Naive thymus-derived CD4-positive, alpha-beta T cell (primary cell): ENCODE data around the gene DCTN4. TPM values are rescaled to one million over a fixed set of nuclear protein-coding genes. Genes with fewer than 3 reads are reported as not detected.

Experiments
- ATAC-seq: fragments of 150-1000 bp; cut with Tn5 transposase; 2 replicates; pipeline ENCODE4 v1.10.0; 2021; ENCODE audit warnings: mild to moderate bottlenecking, moderate library complexity
- CTCF ChIA-PET: fragments of 350-600 bp; sonication (Branson Sonifier 250); formaldehyde crosslinking; loops from one replicate; lab custom pipeline; 2021; ENCODE audit warnings: antibody characterized with exemption; lab: Charles Lee
- POLR2A ChIA-PET: fragments of 350-600 bp; sonication (Branson Sonifier 250); formaldehyde crosslinking; loops from one replicate; lab custom pipeline; 2021; ENCODE audit warnings: antibody characterized with exemption, inconsistent platforms; lab: Charles Lee
- DNase-seq, 9 donors: peaks; one replicate each; pipeline versions ENCODE4 v3.0.0 to v3.0.0-alpha.2; 2020 to 2022; ENCODE audit warnings: mixed read lengths in 1 of 9
- H3K27ac ChIP-seq: one replicate; pipeline ENCODE4 v1.7.0; 2013; ENCODE audit warnings: mild to moderate bottlenecking, low read depth, low read length, moderate library complexity
- H3K27me3 ChIP-seq, 2 donors: one replicate each; pipeline ENCODE4 v1.7.0; 2013; ENCODE audit warnings: low read length in 2 of 2, mild to moderate bottlenecking in 2 of 2, moderate library complexity in 2 of 2; ENCODE audit not compliant: control insufficient read depth in 2 of 2, insufficient read depth in 2 of 2
- H3K36me3 ChIP-seq, 3 experiments: 1 replicate in 2 of 3; 2 replicates in 1 of 3; pipeline ENCODE4 v1.7.0; 2013; ENCODE audit warnings: low read length in 3 of 3, mild to moderate bottlenecking in 3 of 3, moderate library complexity in 1 of 3; ENCODE audit not compliant: insufficient read depth in 3 of 3, control insufficient read depth in 2 of 3
- H3K4me1 ChIP-seq, 2 donors: one replicate each; pipeline ENCODE4 v1.7.0; 2013; ENCODE audit warnings: low read length in 2 of 2, mild to moderate bottlenecking in 2 of 2, moderate library complexity in 1 of 2; ENCODE audit not compliant: control insufficient read depth in 2 of 2, insufficient read depth in 2 of 2
- H3K4me3 ChIP-seq: 2 replicates; pipeline ENCODE4 v1.7.0; 2013; ENCODE audit warnings: mild to moderate bottlenecking, low read length
- H3K9me3 ChIP-seq, 3 experiments: 1 replicate in 2 of 3; 2 replicates in 1 of 3; pipeline ENCODE4 v1.7.0; 2013; ENCODE audit warnings: low read length in 3 of 3; ENCODE audit not compliant: control insufficient read depth in 2 of 3
- H3K27ac Mint-ChIP-seq, 9 donors: one replicate each; pipeline ENCODE4 v1.8.0; 2020 to 2022; ENCODE audit warnings: mixed read lengths in 9 of 9, mild to moderate bottlenecking in 8 of 9, moderate library complexity in 5 of 9, inconsistent platforms in 2 of 9
- H3K27me3 Mint-ChIP-seq, 5 donors: one replicate each; pipeline ENCODE4 v1.8.0; 2021 to 2022; ENCODE audit warnings: mixed read lengths in 5 of 5, mild to moderate bottlenecking in 1 of 5
- H3K36me3 Mint-ChIP-seq, 5 donors: one replicate each; pipeline ENCODE4 v1.8.0; 2020 to 2022; ENCODE audit warnings: mixed read lengths in 5 of 5, mild to moderate bottlenecking in 3 of 5, inconsistent platforms in 1 of 5
- H3K4me1 Mint-ChIP-seq, 7 donors: one replicate each; pipeline ENCODE4 v1.8.0; 2020 to 2022; ENCODE audit warnings: mixed read lengths in 7 of 7, mild to moderate bottlenecking in 3 of 7, inconsistent platforms in 1 of 7
- H3K4me3 Mint-ChIP-seq, 10 donors: one replicate each; pipeline ENCODE4 v1.8.0; 2020 to 2022; ENCODE audit warnings: mild to moderate bottlenecking in 10 of 10, mixed read lengths in 10 of 10, moderate library complexity in 6 of 10, inconsistent platforms in 2 of 10
- H3K9me3 Mint-ChIP-seq, 11 donors: one replicate each; pipeline ENCODE4 v1.8.0; 2020 to 2022; ENCODE audit warnings: mixed read lengths in 11 of 11, mild to moderate bottlenecking in 4 of 11, inconsistent platforms in 1 of 11, moderate library complexity in 1 of 11
- intact Hi-C, 2 donors: fragments of 100-400 bp; cut with micrococcal nuclease; formaldehyde crosslinking; loops; one replicate each; pipeline ENCODE4 v1.15.1; 2023
- polyA plus RNA-seq, 2 donors: library from polyadenylated mRNA; unstranded; fragments of 300-500 nt; fragmentation: Illumina TruSeq; gene quantifications; one replicate each; pipeline ENCODE4 v1.2.3, GENCODE V29; 2021
- total RNA-seq, 6 experiments: library from RNA in 5 of 6; stranded (reverse) in 5 of 6; gene quantifications; 1 replicate in 5 of 6; 2 replicates in 1 of 6; pipeline ENCODE4 v1.2.3 and lab custom pipeline; 2021 to 2026

DCTN4 gene
- total and polyA plus RNA-seq, 7 experiments from 2014 or later, result 9.5 to 88.2 (median 46.8) TPM

DNA sequence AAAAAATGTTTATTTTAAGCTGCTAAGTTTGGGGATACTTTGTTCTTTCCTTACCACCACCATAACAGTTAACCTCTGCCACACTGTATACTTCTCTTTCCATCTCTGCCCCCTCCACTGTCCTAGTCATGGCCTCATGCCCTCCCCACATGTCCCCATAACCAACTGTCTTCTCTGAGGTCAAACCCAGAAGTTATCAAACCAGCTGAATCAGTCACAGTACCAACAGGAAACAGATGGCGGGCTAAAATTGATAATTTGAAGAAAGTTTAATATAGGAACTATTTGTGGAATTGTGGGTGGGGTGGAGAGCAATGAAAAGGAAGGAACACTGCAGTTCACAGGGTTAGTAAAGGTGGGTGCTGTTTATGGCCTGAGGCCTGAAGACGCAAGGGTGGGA, 5.7 kb upstream of the DCTN4 start:
- ChIA-PET POLR2A (interaction anchor here (0.9 to 1.8 kb wide), 3 partner anchors 14 to 63 kb away, joined by 3 to 6 read pairs (median 4); partner anchors contain the start of genes RBM22 and SMIM3), CTCF (interaction anchor here (1.0 to 1.1 kb wide), 3 partner anchors 15 to 82 kb away, joined by 3 read pairs; partner anchors contain the start of gene IRGM)
- Histone ChIP-seq H3K9me3 (no peaks in the 10 kb centered on the region), H3K4me3 (no peak overlapping the region), H3K4me1 (no peaks in the 10 kb centered on the region), H3K27me3 (no peaks in the 10 kb centered on the region), H3K36me3 (no peaks in the 10 kb centered on the region), H3K27ac (no peak overlapping the region)
- peak overlapping the region in 2 of 9 donors; percentile 15 to 30 for H3K27ac Mint-ChIP-seq
- intact Hi-C loops, result no loop called here
- peaks cover 0 to 12% (median 5%) of the 10 kb centered on the region in 7 donors for H3K4me1 Mint-ChIP-seq
- peaks cover 0 to 5% (median 0%) of the 10 kb centered on the region in 5 donors for H3K36me3 Mint-ChIP-seq
- peaks cover 0 to 5% (median 0%) of the 10 kb centered on the region in 5 donors for H3K27me3 Mint-ChIP-seq
- DNase-seq (no peak), ATAC-seq (peak; percentile 79)
- H3K9me3 Mint-ChIP-seq, result peaks cover 0 to 2% (median 0%) of the 10 kb centered on the region in 11 donors
- H3K4me3 Mint-ChIP-seq, result no peak overlapping the region

DNA sequence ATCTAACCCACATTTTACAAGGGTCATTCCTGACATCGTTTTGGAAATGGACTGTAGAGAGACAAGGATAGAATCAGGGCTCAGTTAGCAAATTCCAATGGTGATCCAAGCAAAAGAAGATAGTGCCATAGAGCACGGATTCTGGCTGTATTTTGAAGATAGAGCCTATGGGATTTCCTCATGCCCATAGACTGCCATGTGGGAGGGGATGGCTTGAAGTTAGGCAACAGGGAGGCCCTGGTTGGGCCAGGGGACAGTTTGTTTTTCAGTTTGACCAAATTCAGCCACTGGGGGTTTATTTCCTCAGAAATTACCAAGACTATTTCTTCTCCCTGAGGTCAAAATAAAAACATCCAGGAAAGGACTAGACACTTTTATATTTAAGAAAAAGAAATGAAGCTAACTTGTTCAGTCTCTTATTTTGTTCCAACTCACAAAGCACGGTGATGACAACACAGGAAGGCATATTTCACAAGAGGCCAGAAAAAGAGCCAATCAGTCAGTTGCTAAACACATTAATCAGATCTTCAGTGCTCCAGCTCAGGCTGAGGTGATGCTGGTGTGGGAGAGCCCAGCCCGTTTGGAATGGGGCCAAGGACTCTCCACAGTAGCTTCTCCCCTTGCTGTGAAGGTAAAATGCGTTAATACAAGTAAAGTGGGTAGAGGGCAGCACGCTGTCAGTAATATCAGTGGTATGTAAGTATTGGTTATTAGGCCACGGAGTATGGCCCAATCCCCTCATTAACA, 4.4 kb upstream of the DCTN4 start:
- no peak for ATAC-seq
- ChIA-PET CTCF (no interaction called here), POLR2A (interaction anchor here (0.9 to 1.8 kb wide), 3 partner anchors 15 to 62 kb away, joined by 4 to 6 read pairs (median 4); partner anchors contain the start of genes RBM22 and SMIM3)
- peaks cover 0 to 5% (median 0%) of the 10 kb centered on the region in 5 donors for H3K27me3 Mint-ChIP-seq
- H3K27ac ChIP-seq, result no peak overlapping the region
- H3K9me3 Mint-ChIP-seq, result peaks cover 0 to 5% (median 0%) of the 10 kb centered on the region in 11 donors
- H3K4me3 ChIP-seq, result no peak overlapping the region
- H3K36me3 Mint-ChIP-seq, result peaks cover 0 to 5% (median 0%) of the 10 kb centered on the region in 5 donors
- H3K4me1 ChIP-seq, result peaks cover 0 to 5% of the 10 kb centered on the region in 2 donors
- H3K4me1 Mint-ChIP-seq, result peaks cover 0 to 12% (median 12%) of the 10 kb centered on the region in 7 donors
- intact Hi-C loops, result no loop called here
- H3K36me3 ChIP-seq, result no peaks in the 10 kb centered on the region
- H3K4me3 Mint-ChIP-seq, result no peak overlapping the region
- H3K27me3 ChIP-seq, result no peaks in the 10 kb centered on the region
- no peaks in the 10 kb centered on the region for H3K9me3 ChIP-seq
- H3K27ac Mint-ChIP-seq, result peak overlapping the region in 1 of 9 donors; percentile 17
- no peak for DNase-seq

DNA sequence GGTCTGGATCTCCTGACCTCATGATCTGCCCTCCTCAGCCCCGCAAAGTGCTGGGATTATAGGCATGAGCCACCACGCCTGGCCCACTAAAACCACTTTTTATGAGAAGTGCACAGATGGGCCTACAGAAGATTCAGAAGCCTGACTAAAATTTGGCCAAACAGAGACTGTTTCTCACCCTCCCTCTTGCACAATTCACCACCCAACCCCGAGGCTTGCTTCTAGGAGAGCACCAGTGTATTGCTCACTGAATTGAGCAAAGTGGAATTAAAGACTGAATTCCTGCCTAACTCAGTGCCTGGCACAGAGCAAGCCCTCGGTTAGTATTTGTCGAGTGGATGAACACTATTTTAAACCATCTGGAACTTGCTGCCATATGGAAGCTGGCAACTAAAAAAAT, 3.4 kb upstream of the DCTN4 start:
- POLR2A ChIA-PET, result interaction anchor here (2.1 kb wide), 1 partner anchor 16 kb away, joined by 6 read pairs; the partner anchor contains the start of gene SMIM3
- CTCF ChIA-PET, result no interaction called here
- DNase-seq (no peak), ATAC-seq (no peak)
- peaks cover 8 to 20% (median 15%) of the 10 kb centered on the region in 7 donors for H3K4me1 Mint-ChIP-seq
- peaks cover 1 to 5% (median 2%) of the 10 kb centered on the region in 5 donors for H3K36me3 Mint-ChIP-seq
- Histone ChIP-seq H3K4me3 (no peak overlapping the region), H3K36me3 (no peaks in the 10 kb centered on the region), H3K4me1 (peaks cover 2 to 15% of the 10 kb centered on the region in 2 donors), H3K27ac (no peak overlapping the region), H3K9me3 (no peaks in the 10 kb centered on the region), H3K27me3 (no peaks in the 10 kb centered on the region)
- H3K9me3 Mint-ChIP-seq, result peaks cover 0 to 5% (median 0%) of the 10 kb centered on the region in 11 donors
- H3K4me3 Mint-ChIP-seq, result no peak overlapping the region
- intact Hi-C loops, result no loop called here
- no peak overlapping the region for H3K27ac Mint-ChIP-seq
- H3K27me3 Mint-ChIP-seq, result peaks cover 0 to 5% (median 0%) of the 10 kb centered on the region in 5 donors

DNA sequence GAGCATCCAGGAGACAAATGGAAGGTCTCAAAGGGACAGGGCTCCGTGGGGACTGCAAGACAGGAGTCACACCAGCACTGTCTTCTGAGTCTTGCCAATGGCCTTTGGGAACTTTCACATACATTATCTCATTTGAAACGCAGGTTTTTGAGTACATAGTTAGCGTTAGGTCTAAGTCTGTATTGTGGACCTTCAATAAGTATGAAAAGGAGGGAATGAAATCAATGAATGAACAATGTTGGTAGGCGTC, 442 bp upstream of the DCTN4 start:
- CTCF ChIA-PET, result interaction anchor here (0.7 to 2.0 kb wide), 5 partner anchors 19 to 43 kb away, joined by 3 to 13 read pairs (median 3); partner anchors contain the start of gene SMIM3
- H3K27me3 Mint-ChIP-seq, result peaks cover 0 to 5% (median 0%) of the 10 kb centered on the region in 5 donors
- Histone ChIP-seq H3K36me3 (peaks cover 3 to 14% (median 6%) of the 10 kb centered on the region in 3 experiments), H3K4me3 (peak overlapping the region; percentile 86), H3K4me1 (peaks cover 5 to 16% of the 10 kb centered on the region in 2 donors), H3K27ac (peak overlapping the region; percentile 96), H3K27me3 (no peaks in the 10 kb centered on the region), H3K9me3 (no peaks in the 10 kb centered on the region)
- DNase-seq, result no peak
- no peak overlapping the region for H3K27ac Mint-ChIP-seq
- no peak overlapping the region for H3K4me3 Mint-ChIP-seq
- no peak for ATAC-seq
- peaks cover 0 to 5% (median 0%) of the 10 kb centered on the region in 11 donors for H3K9me3 Mint-ChIP-seq
- POLR2A ChIA-PET, result interaction anchor here (0.6 to 3.7 kb wide), 10 partner anchors 11 to 1012 kb away, joined by 3 to 30 read pairs (median 4); partner anchors contain the start of genes G3BP1 and RBM22
- intact Hi-C loops, result loop anchor here (1.0 to 5.0 kb wide), 7 partner anchors 16 to 1012 kb away; partner anchors contain the start of genes CD74 (in 1 of the 2), G3BP1 (in 1 of the 2), GM2A (in 1 of the 2) and HMGXB3 (in 1 of the 2)
- peaks cover 19 to 48% (median 30%) of the 10 kb centered on the region in 7 donors for H3K4me1 Mint-ChIP-seq
- H3K36me3 Mint-ChIP-seq, result peaks cover 0 to 20% (median 17%) of the 10 kb centered on the region in 5 donors

DNA sequence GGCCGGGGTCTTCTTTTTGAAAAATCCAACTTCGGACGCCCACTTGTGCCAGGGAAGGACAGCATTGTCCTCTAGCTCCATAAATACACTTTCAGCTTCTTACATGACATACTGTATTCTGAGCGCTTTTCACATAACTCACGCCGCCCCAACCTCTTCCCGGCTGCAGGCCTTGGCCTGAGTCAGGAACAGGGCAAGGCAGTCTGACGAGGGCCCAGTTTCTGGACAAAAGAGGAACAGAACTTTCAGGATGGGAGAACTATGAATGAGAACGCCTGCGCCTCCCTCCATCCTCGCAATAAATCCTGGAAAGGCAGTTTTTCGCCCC, 650 bp downstream of the DCTN4 start:
- Mint-ChIP-seq H3K4me1 (peaks cover 24 to 59% (median 41%) of the 10 kb centered on the region in 7 donors), H3K27ac (no peak overlapping the region), H3K36me3 (peaks cover 4 to 31% (median 28%) of the 10 kb centered on the region in 5 donors), H3K27me3 (peaks cover 0 to 5% (median 0%) of the 10 kb centered on the region in 5 donors), H3K9me3 (peaks cover 0 to 5% (median 0%) of the 10 kb centered on the region in 11 donors), H3K4me3 (no peak overlapping the region)
- Histone ChIP-seq H3K4me3 (peak overlapping the region; percentile 86), H3K36me3 (peaks cover 6 to 25% (median 10%) of the 10 kb centered on the region in 3 experiments), H3K27ac (peak overlapping the region; percentile 96), H3K9me3 (no peaks in the 10 kb centered on the region), H3K27me3 (no peaks in the 10 kb centered on the region), H3K4me1 (peaks cover 5 to 16% of the 10 kb centered on the region in 2 donors)
- DNase-seq, result no peak
- intact Hi-C loops, result loop anchor here (1.0 to 5.0 kb wide), 17 partner anchors 15 to 1013 kb away; partner anchors contain the start of genes RBM22 (in 2 of the 2), TCOF1 (in 2 of the 2), CD74 (in 1 of the 2) and G3BP1 (in 1 of the 2)
- ATAC-seq, result peak; percentile 4
- ChIA-PET CTCF (interaction anchor here (2.0 to 2.2 kb wide), 2 partner anchors 20 to 57 kb away, joined by 5 to 13 read pairs; partner anchors contain the start of genes RBM22 and SMIM3), POLR2A (interaction anchor here (1.0 to 3.7 kb wide), 13 partner anchors 12 to 308 kb away, joined by 3 to 30 read pairs (median 5); partner anchors contain the start of genes IRGM, RBM22, RPS14 and SMIM3)

DNA sequence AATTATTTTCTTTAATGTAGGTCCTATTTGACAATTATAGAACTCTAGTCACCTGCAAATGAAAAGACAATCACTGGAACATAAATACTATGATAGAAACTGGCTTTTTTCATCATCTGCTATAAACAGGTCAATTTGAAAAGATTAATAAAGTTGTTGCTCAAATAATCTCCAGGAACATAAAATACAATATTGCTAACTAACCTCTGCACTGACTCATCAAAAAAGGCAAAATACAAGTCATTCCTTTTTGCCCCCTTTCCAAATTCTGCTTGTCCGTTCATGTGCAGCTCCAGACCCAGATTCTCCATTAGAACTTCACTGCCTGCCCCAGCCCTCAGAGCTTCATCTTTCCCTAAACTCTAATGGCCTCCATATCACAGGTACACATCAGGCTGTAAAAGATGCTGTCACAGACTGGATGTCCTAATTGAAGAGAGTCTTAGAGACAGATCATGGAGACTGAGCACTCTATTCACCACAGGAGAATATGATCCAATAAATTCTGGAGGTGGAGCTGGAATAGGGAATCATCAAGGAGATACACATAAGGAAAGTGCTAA, 1.6 kb downstream of the DCTN4 start:
- Histone ChIP-seq H3K27ac (peak overlapping the region; percentile 96), H3K36me3 (peaks cover 6 to 32% (median 20%) of the 10 kb centered on the region in 3 experiments), H3K4me1 (peaks cover 5 to 16% of the 10 kb centered on the region in 2 donors), H3K9me3 (no peaks in the 10 kb centered on the region), H3K27me3 (no peaks in the 10 kb centered on the region), H3K4me3 (no peak overlapping the region)
- Mint-ChIP-seq H3K9me3 (peaks cover 0 to 5% (median 0%) of the 10 kb centered on the region in 11 donors), H3K27ac (peak overlapping the region in 3 of 9 donors; percentile 3 to 51 (median 43)), H3K4me1 (peaks cover 17 to 64% (median 45%) of the 10 kb centered on the region in 7 donors), H3K36me3 (peaks cover 4 to 32% (median 30%) of the 10 kb centered on the region in 5 donors), H3K27me3 (no peaks in the 10 kb centered on the region), H3K4me3 (peak overlapping the region in 6 of 10 donors; percentile 26 to 64 (median 60))
- intact Hi-C loops, result loop anchor here (5.0 kb wide), 2 partner anchors 345 to 755 kb away; partner anchors contain the start of genes CD74 (in 1 of the 2), HMGXB3 (in 1 of the 2) and TIGD6 (in 1 of the 2)
- ATAC-seq (no peak), DNase-seq (no peak)
- ChIA-PET POLR2A (interaction anchor here (1.9 to 3.6 kb wide), 5 partner anchors 16 to 56 kb away, joined by 8 to 27 read pairs (median 12); partner anchors contain the start of genes RBM22 and SMIM3), CTCF (interaction anchor here (0.8 to 2.2 kb wide), 2 partner anchors 56 to 104 kb away, joined by 3 to 5 read pairs; partner anchors contain the start of gene RBM22)
